T-cell (primary cell): ENCODE measurements around the gene DTX2. TPM values are rescaled to one million over a fixed set of nuclear protein-coding genes. Genes with fewer than 3 reads are reported as not detected.
"Not testable (repeated sequence)": the region's sequence is repeated elsewhere in the genome, so short reads cannot be mapped to it uniquely, and the experiment has no call there.

Experiments used
- ATAC-seq, 4 experiments: fragments of 200-7000 bp in 3 of 4; fragments of 150-1000 bp in 1 of 4; cut with Tn5 transposase; replicated peaks in 1 of 4; 1 replicate in 3 of 4; 2 replicates in 1 of 4; pipeline ENCODE4 v1.10.0; 2021; ENCODE audit warnings: moderate library complexity in 3 of 4, mild to moderate bottlenecking in 2 of 4, moderate number of reproducible peaks in 1 of 4
- CTCF ChIA-PET, 2 donors: fragments of 300-600 bp; sonication (Branson Sonifier 250); formaldehyde crosslinking; loops; one replicate each; lab custom pipeline; 2022; ENCODE audit warnings: antibody characterized with exemption in 2 of 2; lab: Charles Lee
- POLR2A ChIA-PET, 2 donors: fragments of 300-600 bp; sonication (Branson Sonifier 250); formaldehyde crosslinking; loops; one replicate each; lab custom pipeline; 2022; ENCODE audit warnings: antibody characterized with exemption in 2 of 2; lab: Charles Lee
- DNase-seq, 35 experiments: peaks; one replicate each; pipeline versions ENCODE4 v3.0.0 to v3.0.0-alpha.2; 2013 to 2023
- H3K27ac ChIP-seq: one replicate; pipeline ENCODE4 v1.5.1; 2013; ENCODE audit warnings: low read length
- H3K27me3 ChIP-seq, 2 experiments: replicated peaks in 1 of 2; 1 replicate in 1 of 2; 2 replicates in 1 of 2; pipeline versions ENCODE4 v1.6.1 to v1.7.0; 2013; ENCODE audit warnings: low read length in 1 of 2, mixed read lengths in 1 of 2; ENCODE audit not compliant: control insufficient read depth in 2 of 2, insufficient read depth in 2 of 2; ENCODE audit errors: extremely low read depth in 1 of 2
- H3K36me3 ChIP-seq, 2 donors: 1 replicate in 1 of 2; 2 replicates in 1 of 2; pipeline versions ENCODE4 v1.6.1 to v1.7.0; 2013; ENCODE audit warnings: low read length in 1 of 2; ENCODE audit not compliant: control insufficient read depth in 2 of 2, insufficient read depth in 1 of 2; ENCODE audit errors: extremely low read depth in 1 of 2
- H3K4me1 ChIP-seq, 2 experiments: 1 replicate in 1 of 2; 2 replicates in 1 of 2; pipeline versions ENCODE4 v1.6.1 to v1.7.0; 2013; ENCODE audit warnings: low read length in 2 of 2, mixed read lengths in 1 of 2; ENCODE audit not compliant: insufficient read depth in 2 of 2, control insufficient read depth in 1 of 2; ENCODE audit errors: extremely low read depth in 1 of 2
- H3K4me3 ChIP-seq, 2 donors: 1 replicate in 1 of 2; 2 replicates in 1 of 2; pipeline versions ENCODE4 v1.5.1 to v1.7.0; 2013; ENCODE audit warnings: mild to moderate bottlenecking in 2 of 2, low read length in 1 of 2, moderate library complexity in 1 of 2; ENCODE audit not compliant: control insufficient read depth in 1 of 2; ENCODE audit errors: extremely low read depth in 1 of 2
- H3K9me3 ChIP-seq: 2 replicates; pipeline ENCODE4 v1.7.0; 2013
- H3K27ac Mint-ChIP-seq, 2 donors: one replicate each; pipeline ENCODE4 v1.8.0; 2020 to 2021; ENCODE audit warnings: mild to moderate bottlenecking in 2 of 2, mixed read lengths in 2 of 2
- H3K27me3 Mint-ChIP-seq, 2 donors: one replicate each; pipeline ENCODE4 v1.8.0; 2021 to 2022; ENCODE audit warnings: mixed read lengths in 2 of 2
- H3K36me3 Mint-ChIP-seq: one replicate; pipeline ENCODE4 v1.8.0; 2021; ENCODE audit warnings: mixed read lengths
- H3K4me1 Mint-ChIP-seq, 3 donors: one replicate each; pipeline ENCODE4 v1.8.0; 2020 to 2022; ENCODE audit warnings: mixed read lengths in 3 of 3, mild to moderate bottlenecking in 1 of 3
- H3K4me3 Mint-ChIP-seq, 3 donors: one replicate each; pipeline ENCODE4 v1.8.0; 2020 to 2022; ENCODE audit warnings: mild to moderate bottlenecking in 3 of 3, mixed read lengths in 3 of 3, moderate library complexity in 3 of 3
- H3K9me3 Mint-ChIP-seq, 3 donors: one replicate each; pipeline ENCODE4 v1.8.0; 2020 to 2022; ENCODE audit warnings: mixed read lengths in 3 of 3
- WGBS: methylation state at CpG from one replicate; pipeline ENCODE4 v1.1.5; 2013; ENCODE audit warnings: missing lambda C conversion rate; ENCODE audit not compliant: insufficient coverage; 5-methylcytosine and 5-hydroxymethylcytosine counted together
- total RNA-seq, 35 experiments: library from RNA in 6 of 35; stranded (reverse) in 6 of 35; fragments of 120-200 nt in 1 of 35; gene quantifications; one replicate each; pipeline versions ENCODE4 v1.2.1 to v1.2.4 and lab custom pipeline; 2013 to 2026

The DTX2 gene
- total RNA-seq, 5 donors from 2014 or later (not counting 1 experiment from before 2014, with no cell fraction given) = 29.0 to 56.6 (median 42.3) TPM

DNA sequence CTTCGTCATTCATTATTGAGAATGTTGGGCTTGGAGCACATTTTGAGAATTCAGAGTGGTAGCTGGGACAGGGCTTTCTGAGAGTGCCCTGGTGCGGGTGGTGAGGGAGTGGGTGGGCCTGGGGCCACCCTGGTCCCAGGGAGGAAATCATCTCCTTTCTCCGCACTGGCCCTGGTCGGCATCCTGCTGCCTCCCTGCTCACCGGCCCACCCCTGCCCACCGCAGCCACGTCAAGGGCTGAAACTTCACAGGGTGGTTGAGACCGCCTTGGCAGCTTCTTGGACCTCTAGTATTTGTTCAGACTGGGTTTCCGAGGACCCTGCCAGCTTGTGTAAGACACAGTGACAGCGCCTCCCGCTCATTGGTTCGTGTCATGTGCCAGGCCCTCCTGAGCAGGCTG is 22.9 kb downstream of the DTX2 start:
- H3K4me3 ChIP-seq, H3K27me3 Mint-ChIP-seq, H3K27me3 ChIP-seq, H3K9me3 Mint-ChIP-seq, CTCF ChIA-PET, H3K27ac ChIP-seq, ATAC-seq, POLR2A ChIA-PET, H3K4me1 Mint-ChIP-seq, H3K4me3 Mint-ChIP-seq, H3K27ac Mint-ChIP-seq, H3K4me1 ChIP-seq, H3K36me3 Mint-ChIP-seq, H3K36me3 ChIP-seq, DNase-seq, H3K9me3 ChIP-seq: not testable (repeated sequence)
- WGBS = no CpG with 5 or more reads among the region's 12 CpGs

DNA sequence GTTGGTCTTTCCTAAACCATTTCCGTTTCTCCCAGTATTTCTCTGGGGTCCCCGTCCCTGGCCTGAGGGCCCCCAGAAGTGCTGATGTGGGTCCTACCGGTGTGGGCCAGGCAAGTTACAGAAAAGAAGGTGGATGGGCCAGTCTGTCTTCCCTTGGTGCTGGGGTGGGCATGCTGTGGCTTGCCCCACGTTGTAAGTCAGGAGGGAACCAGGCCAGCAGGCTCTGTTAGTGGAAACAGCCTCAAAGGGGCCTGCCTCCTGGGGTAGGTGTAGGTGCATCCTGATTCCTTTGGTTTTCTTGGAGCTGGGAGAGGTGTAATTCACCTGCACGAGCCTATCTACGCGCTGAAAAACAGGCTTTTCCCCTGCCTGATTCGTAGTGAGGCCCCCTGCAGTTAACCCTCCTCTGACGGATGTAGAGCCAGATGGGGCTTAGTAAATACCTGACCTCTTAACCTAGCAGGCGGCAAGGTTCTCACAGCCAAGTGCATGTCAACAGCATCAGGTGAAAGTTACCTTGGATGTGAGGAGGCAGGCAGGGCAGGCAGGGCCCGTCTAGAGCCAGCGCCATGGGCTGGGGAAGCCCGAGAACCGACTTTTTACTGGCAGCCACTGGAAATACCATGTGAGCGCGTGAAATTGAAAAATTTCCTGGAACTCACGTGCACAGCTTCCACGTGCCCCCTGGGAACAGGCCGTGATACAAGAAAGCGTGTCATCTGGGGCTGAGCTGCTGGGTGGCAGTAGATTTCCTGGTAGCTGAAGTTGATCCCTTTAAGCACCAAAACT is 24.5 kb downstream of the DTX2 start:
- POLR2A ChIA-PET, H3K4me3 ChIP-seq, H3K27ac ChIP-seq, H3K4me1 Mint-ChIP-seq, H3K4me1 ChIP-seq, H3K36me3 ChIP-seq, CTCF ChIA-PET, H3K9me3 ChIP-seq, H3K27me3 ChIP-seq, H3K36me3 Mint-ChIP-seq, H3K27me3 Mint-ChIP-seq, DNase-seq, H3K9me3 Mint-ChIP-seq: not testable (repeated sequence)
- H3K27ac Mint-ChIP-seq = peak overlapping the region in 1 of 2 donors; percentile 91
- WGBS = no CpG with 5 or more reads among the region's 20 CpGs
- peak overlapping the region in 1 of 3 donors; percentile 58 for H3K4me3 Mint-ChIP-seq
- ATAC-seq = peak; percentile 8 to 55 (median 26)

DNA sequence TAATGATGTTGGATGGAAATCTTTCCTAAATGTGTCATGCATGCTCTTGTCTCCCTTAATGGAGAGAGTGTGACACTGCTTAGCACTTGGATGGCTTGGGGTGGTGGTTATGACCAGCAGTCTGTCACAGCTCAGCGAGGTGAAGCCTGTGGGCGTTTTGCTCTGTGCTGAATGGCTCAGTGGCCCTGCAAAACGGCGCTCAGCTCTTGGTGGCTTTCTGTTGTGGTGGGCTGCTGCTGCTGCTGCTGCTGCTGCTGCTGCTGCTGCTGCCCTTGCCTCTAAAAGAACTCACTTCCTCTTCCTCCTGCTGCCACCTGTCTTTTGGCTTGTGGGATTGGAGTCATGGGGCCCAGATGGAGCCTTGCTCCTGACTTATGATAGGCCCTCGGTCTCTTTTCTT is 25.1 kb downstream of the DTX2 start:
- H3K36me3 ChIP-seq, H3K36me3 Mint-ChIP-seq, H3K9me3 ChIP-seq, H3K4me3 ChIP-seq, H3K9me3 Mint-ChIP-seq, H3K27ac ChIP-seq, H3K4me1 Mint-ChIP-seq, H3K27me3 Mint-ChIP-seq, H3K4me1 ChIP-seq, CTCF ChIA-PET, H3K27me3 ChIP-seq, POLR2A ChIA-PET: not testable (repeated sequence)
- WGBS = no CpG with 5 or more reads among the region's 5 CpGs
- Mint-ChIP-seq H3K4me3 (peak overlapping the region; percentile 24 to 58 (median 28)), H3K27ac (peak overlapping the region; percentile 90 to 91)
- peak in 27 of 35 experiments; percentile 11 to 63 (median 30) for DNase-seq
- peak; percentile 95 to 99 (median 96) for ATAC-seq

DNA sequence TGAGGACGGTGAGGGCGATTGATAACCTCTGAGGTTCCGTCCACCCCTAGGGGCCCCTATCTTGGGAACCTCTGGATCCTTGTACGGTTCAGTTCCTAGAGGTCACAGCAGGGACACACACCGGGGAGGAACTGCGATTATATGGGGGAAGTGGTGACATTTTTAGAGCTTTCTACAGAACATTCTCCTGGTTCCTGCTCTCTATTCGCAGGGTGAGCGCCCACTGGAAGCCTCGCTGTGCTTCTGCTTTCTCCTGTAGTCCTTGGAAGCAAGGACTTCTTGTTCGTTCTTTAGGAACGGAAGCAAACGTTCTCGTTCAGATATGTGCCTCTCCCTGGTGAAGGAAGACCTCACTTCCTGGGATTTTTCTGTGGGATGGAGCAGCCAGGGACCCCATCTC is 26.5 kb downstream of the DTX2 start:
- H3K4me3 ChIP-seq, POLR2A ChIA-PET, H3K36me3 ChIP-seq, H3K4me3 Mint-ChIP-seq, H3K27ac Mint-ChIP-seq, H3K9me3 Mint-ChIP-seq, H3K27ac ChIP-seq, H3K27me3 ChIP-seq, H3K4me1 Mint-ChIP-seq, H3K36me3 Mint-ChIP-seq, H3K27me3 Mint-ChIP-seq, H3K4me1 ChIP-seq, H3K9me3 ChIP-seq, DNase-seq, CTCF ChIA-PET, ATAC-seq: not testable (repeated sequence)
- WGBS = no CpG with 5 or more reads among the region's 13 CpGs

DNA sequence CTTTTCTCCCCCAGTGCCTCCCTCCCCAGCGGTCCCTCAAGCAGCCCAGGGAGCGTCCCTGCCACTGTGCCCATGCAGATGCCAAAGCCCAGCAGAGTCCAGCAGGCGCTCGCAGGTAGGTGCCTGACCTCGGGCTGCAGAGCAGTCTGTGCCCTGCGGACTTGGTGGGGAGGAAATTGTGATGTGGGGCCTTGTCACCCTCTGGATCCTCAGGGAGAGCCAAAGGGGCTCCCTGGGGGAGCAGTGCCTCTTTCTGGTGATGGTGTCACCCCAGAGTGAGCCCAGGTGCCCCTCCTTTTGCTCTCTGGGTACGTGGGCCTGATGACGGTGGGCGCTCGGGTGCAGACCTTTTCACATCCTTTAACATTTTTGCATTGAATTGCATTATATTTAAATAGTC is 30.6 kb downstream of the DTX2 start:
- H3K4me1 Mint-ChIP-seq, POLR2A ChIA-PET: not testable (repeated sequence)

DNA sequence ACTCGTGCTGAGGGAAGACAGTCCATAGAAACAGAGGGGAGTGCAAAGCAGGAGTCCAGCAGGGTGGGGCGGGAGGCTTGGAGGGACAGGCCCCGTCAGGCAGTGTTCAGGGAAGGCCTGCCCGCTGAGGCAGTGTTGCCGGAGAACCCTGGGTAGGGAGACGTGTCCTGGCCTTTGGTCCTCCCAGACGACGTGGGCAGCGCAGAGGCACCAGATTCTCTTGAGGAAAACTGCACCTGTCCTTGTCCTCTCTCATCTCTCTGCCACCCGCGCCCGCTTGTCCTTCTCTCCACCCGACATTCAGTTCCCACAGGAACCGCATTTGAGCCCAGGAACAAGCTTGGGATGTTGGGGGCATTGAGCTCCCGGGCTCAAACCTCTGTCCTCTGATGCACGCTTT is 34.2 kb downstream of the DTX2 start:
- H3K27ac ChIP-seq, H3K4me1 Mint-ChIP-seq, CTCF ChIA-PET, H3K9me3 ChIP-seq, ATAC-seq, H3K27ac Mint-ChIP-seq, POLR2A ChIA-PET, H3K36me3 ChIP-seq, H3K4me3 Mint-ChIP-seq, DNase-seq, H3K9me3 Mint-ChIP-seq, H3K27me3 Mint-ChIP-seq, H3K36me3 Mint-ChIP-seq, H3K4me1 ChIP-seq, H3K4me3 ChIP-seq, H3K27me3 ChIP-seq: not testable (repeated sequence)
- no CpG with 5 or more reads among the region's 16 CpGs for WGBS

More for the DNA sequence above, 30.6 kb downstream of the DTX2 start:
- ATAC-seq, H3K36me3 ChIP-seq, H3K27ac Mint-ChIP-seq, H3K27me3 Mint-ChIP-seq, H3K4me3 Mint-ChIP-seq, DNase-seq, H3K4me3 ChIP-seq, H3K36me3 Mint-ChIP-seq, CTCF ChIA-PET, H3K27ac ChIP-seq, H3K27me3 ChIP-seq, H3K4me1 ChIP-seq, H3K9me3 Mint-ChIP-seq, H3K9me3 ChIP-seq: not testable (repeated sequence)
- no CpG with 5 or more reads among the region's 10 CpGs for WGBS
